WERI-Rb-1 (cell line): ENCODE data around the gene BCL2L11.

Experiments used
- DNase-seq: peaks from one replicate; pipeline ENCODE4 v3.0.0-alpha.2; 2020
- H3K27ac ChIP-seq: fragments of 250-450 bp; sonication (Bioruptor Pico); 2 replicates; pipeline ENCODE4 v1.5.1; 2020; ENCODE audit warnings: mild to moderate bottlenecking, moderate library complexity
- H3K27me3 ChIP-seq: fragments of 250-450 bp; sonication (Bioruptor Pico); 2 replicates; pipeline ENCODE4 v1.5.1; 2021; ENCODE audit warnings: mild to moderate bottlenecking, low read depth, moderate library complexity; ENCODE audit not compliant: insufficient read depth, severe bottlenecking
- H3K36me3 ChIP-seq: fragments of 250-450 bp; sonication (Bioruptor Pico); 2 replicates; pipeline ENCODE4 v1.5.1; 2020; ENCODE audit warnings: mild to moderate bottlenecking, moderate library complexity
- H3K4me3 ChIP-seq: 2 replicates; pipeline ENCODE4 v1.5.1; 2011; ENCODE audit warnings: low read depth, mild to moderate bottlenecking, control low read depth, low read length
- H3K9me3 ChIP-seq: fragments of 250-450 bp; sonication (Bioruptor Pico); 2 replicates; pipeline ENCODE4 v1.5.1; 2021; ENCODE audit warnings: mild to moderate bottlenecking, moderate library complexity; ENCODE audit not compliant: severe bottlenecking
- CTCF ChIP-seq: IDR thresholded peaks from 2 replicates; pipeline ENCODE4 v1.5.1; 2011; ENCODE audit warnings: low read depth, mild to moderate bottlenecking, control low read depth, inconsistent platforms, low read length

Gene BCL2L11

GRCh38 chr2:111119822-111120252 is 877 bp upstream of the BCL2L11 start:
- peak overlapping the region; percentile 51 for H3K4me3 ChIP-seq
- H3K27ac ChIP-seq = peak overlapping the region; percentile 53; the same call in 1 of the 2 replicates
- TF ChIP-seq CTCF = no peak
- no peak for DNase-seq
- peaks cover 9% of the 10 kb centered on the region for H3K36me3 ChIP-seq
- H3K27me3 ChIP-seq = peaks cover 50% of the 10 kb centered on the region
- no peaks in the 10 kb centered on the region for H3K9me3 ChIP-seq

GRCh38 chr2:111121028-111121827 is 514 bp downstream of the BCL2L11 start:
- Histone ChIP-seq H3K4me3 (peak overlapping the region; percentile 58), H3K27me3 (peaks cover 49% of the 10 kb centered on the region), H3K9me3 (no peaks in the 10 kb centered on the region), H3K36me3 (peaks cover 23% of the 10 kb centered on the region), H3K27ac (no peak overlapping the region)
- no peak for TF ChIP-seq CTCF
- DNase-seq = peak; percentile 25

DNA sequence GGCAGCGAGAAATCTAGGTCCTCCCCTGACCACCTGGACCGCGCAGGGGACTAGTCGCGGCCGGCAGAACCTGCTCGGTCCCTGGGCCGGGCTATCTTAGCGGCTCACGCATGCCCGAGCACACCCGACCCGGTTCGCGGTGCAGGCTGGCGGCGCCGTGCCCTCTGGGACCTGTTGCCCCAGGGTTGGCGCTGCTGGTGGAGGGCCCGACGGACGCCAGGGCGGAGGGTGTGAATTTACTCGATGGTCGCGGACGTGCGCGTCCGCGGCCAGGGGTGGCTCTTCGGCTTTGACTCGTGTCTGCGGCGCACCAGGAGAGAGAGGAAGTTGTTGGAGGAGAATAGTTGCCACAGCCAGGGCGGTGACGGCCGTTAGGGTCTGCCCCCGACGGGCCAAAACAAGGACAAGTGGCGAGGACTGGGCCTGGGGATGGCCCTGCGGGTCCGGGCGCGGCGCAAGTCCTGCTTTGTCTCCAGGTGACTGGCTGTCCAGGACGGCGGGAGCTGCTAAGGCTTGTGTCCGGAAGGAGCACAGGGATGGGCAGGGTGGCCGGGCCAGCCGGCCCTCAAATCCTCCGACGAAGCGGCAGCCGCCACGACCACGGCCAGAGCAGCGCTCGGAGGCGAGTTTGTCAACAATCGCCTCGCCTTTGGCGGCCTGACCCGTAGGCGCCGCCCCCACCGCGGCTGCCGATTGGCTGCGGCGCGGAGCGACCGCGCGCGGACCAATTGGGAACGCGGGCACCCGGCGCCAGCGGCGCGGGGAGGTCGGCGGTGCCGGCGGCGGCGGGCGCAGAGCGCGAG is 1.3 kb downstream of the BCL2L11 start:
- DNase-seq = peak; percentile 83
- peaks cover 25% of the 10 kb centered on the region for H3K36me3 ChIP-seq
- H3K27ac ChIP-seq = no peak overlapping the region
- peak overlapping the region; percentile 58 for H3K4me3 ChIP-seq
- no peak for TF ChIP-seq CTCF
- H3K27me3 ChIP-seq = peaks cover 41% of the 10 kb centered on the region
- H3K9me3 ChIP-seq = no peaks in the 10 kb centered on the region

- Histone ChIP-seq H3K4me3 (peak overlapping the region; percentile 67), H3K27me3 (peaks cover 33% of the 10 kb centered on the region), H3K36me3 (peaks cover 26% of the 10 kb centered on the region), H3K9me3 (no peaks in the 10 kb centered on the region), H3K27ac (peak overlapping the region; percentile 23; the same call in 1 of the 2 replicates)
- TF ChIP-seq CTCF = no peak
- DNase-seq = peak; percentile 33
Measured at GRCh38 chr2:111122631-111123421, 2.1 kb downstream of the BCL2L11 start.

DNA sequence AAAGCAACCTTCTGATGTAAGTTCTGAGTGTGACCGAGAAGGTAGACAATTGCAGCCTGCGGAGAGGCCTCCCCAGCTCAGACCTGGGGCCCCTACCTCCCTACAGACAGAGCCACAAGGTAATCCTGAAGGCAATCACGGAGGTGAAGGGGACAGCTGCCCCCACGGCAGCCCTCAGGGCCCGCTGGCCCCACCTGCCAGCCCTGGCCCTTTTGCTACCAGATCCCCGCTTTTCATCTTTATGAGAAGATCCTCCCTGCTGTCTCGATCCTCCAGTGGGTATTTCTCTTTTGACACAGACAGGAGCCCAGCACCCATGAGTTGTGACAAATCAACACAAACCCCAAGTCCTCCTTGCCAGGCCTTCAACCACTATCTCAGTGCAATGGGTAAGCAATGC is 3.0 kb downstream of the BCL2L11 start:
- Histone ChIP-seq H3K27me3 (peaks cover 23% of the 10 kb centered on the region), H3K9me3 (no peaks in the 10 kb centered on the region), H3K27ac (no peak overlapping the region), H3K36me3 (peaks cover 26% of the 10 kb centered on the region), H3K4me3 (no peak overlapping the region; the same call in 1 of the 2 replicates)
- TF ChIP-seq CTCF = no peak
- no peak for DNase-seq
